GM19351 (cell line): Measurements from ENCODE around the gene METTL18.

Source experiments
- ATAC-seq: cut with Tn5 transposase; IDR thresholded peaks from one replicate; pipeline ENCODE4 v1.9.1; 2021; ENCODE audit warnings: mild to moderate bottlenecking, moderate library complexity; ENCODE audit not compliant: unreplicated experiment

Gene METTL18

GRCh38 chr1:169786974-169787373 lies 7.7 kb downstream of the METTL18 start:
- no peak for ATAC-seq

- ATAC-seq = no peak
Measured at GRCh38 chr1:169785267-169785666, 9.4 kb downstream of the METTL18 start.

GRCh38 chr1:169784102-169784501 lies 10.6 kb downstream of the METTL18 start:
- no peak for ATAC-seq

- no peak for ATAC-seq
Measured at GRCh38 chr1:169782596-169782995, 12.1 kb downstream of the METTL18 start.

DNA sequence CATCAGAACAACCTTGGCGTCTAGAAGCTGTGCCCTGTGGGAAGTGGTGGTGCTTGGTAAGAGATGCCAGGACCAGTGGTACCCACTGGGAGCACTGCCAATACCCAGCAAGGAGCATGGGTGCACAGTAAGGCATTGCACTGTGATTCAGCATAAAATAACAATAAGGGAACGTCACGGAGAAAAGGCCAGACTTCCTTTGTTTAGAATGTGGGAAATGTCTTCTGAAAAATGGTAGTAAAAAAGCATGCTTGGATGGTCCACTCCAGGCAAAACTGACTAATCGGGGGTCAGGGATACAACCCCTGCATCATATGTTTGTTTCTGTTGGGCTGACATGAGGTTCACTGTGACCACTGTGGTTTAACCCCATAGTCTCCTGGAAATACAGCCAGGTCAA lies 14.7 kb downstream of the METTL18 start:
- no peak for ATAC-seq

DNA sequence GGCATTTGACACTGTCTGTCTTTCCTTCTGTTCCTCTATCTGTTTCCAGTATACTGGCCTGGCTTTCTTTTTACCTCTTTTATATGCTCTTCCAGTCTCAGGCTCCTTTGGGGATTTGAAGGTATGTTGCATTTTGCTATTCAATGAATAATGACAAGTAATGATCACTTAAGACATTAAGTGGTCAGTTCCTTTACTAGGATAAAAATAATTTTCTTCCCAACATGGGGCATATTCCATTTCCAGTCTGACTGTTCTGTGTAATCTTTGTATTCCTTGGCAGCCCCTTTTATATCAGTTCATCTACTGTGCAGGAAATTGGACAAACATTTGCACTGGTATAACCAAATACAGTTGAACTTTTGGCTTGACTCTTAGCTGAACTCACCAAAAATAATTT lies 15.6 kb downstream of the METTL18 start:
- no peak for ATAC-seq

GRCh38 chr1:169776440-169776839 lies 18.3 kb downstream of the METTL18 start:
- ATAC-seq = no peak

DNA sequence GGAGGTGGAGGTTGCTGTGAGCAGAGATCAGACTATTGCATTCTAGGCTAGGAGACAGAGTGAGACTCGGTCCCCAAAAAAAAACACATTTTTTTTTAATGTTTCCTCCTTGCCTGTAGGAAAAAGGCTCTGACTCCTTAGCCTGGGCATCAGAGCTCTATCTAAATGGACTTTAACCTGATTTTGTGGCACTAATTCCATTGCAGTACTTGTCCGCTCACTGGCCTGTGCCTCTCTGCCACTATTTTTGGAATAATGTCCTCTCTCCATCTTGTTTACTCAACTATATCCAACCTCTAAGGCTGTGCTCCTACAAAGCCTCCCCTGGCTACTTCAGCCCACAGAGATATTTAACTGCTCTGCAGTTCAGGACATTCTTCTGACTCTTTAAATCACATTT lies 26.5 kb downstream of the METTL18 start:
- no peak for ATAC-seq

DNA sequence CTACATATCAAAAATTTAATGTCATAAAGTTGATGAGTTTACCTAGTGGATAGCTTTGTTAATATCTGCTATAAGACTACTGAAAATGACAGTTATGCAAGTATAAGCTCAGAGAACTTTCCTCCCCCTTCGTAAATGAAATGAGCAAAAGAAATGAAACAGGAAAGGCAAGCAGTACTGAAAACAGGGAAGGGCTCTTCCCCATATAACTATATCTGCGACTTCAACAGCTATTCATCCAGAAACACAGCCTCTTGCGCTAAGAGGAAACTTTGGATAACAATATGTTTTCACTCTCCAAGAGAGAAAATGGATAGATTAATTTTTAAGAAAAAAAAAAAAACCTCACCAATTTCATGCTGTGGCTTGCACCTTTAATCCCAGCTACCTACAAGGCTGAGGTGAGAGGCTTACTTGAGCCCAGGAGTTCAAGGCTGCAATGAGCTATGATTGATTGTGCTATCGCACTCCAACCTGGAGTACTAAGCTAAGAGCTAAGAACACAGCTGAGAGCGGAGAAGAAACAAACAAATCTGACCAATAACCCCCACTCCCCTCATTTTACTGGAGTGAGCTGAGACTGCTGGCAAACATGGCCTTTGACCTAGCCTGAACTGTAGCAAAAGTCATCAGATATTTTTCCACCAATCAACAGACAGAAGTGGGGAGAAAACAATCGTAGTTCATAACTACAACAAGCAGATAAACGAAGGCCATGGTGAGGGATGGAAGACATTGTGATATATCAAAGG lies 29.0 kb downstream of the METTL18 start:
- no peak for ATAC-seq

DNA sequence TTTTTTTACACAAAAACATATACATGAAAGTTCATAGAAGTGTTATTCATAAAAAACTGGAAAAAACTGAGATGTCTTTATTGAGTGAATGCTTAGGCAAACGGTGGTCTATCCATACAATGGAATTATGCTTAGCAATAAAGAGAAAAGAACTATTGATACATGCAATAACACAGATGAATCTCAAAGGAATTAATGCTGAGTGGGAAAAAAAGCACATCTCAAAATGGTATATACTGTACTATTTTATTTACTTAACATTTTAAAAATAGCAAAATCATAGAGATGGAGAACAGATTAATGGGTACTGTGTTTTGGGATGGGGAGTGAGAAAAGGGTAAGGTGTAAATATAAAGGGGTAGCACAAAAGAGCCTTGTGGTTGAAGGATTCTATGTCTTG lies 29.8 kb downstream of the METTL18 start:
- ATAC-seq = no peak

- no peak for ATAC-seq
Measured at GRCh38 chr1:169762699-169763098, 32.0 kb downstream of the METTL18 start.

GRCh38 chr1:169759038-169759437 lies 35.7 kb downstream of the METTL18 start:
- no peak for ATAC-seq

DNA sequence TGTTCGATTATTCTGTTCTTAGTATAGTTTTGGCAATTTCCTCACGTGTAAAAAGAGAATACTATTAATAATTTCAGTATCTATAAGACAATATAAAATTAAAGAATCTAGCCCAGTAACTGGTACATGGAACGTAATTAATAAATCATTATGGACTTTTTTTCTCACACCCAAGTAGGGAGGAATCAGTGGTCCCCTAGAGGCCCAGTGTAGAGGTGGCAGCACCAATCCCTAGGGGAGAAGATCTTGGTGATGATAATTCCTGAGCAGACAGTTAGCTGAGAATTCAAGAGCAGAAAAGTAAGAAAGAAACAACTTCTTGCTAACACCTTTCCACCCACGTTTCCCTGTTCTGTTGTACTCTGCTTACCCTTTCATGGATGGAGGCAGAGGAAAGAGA lies 41.2 kb downstream of the METTL18 start:
- ATAC-seq = no peak

DNA sequence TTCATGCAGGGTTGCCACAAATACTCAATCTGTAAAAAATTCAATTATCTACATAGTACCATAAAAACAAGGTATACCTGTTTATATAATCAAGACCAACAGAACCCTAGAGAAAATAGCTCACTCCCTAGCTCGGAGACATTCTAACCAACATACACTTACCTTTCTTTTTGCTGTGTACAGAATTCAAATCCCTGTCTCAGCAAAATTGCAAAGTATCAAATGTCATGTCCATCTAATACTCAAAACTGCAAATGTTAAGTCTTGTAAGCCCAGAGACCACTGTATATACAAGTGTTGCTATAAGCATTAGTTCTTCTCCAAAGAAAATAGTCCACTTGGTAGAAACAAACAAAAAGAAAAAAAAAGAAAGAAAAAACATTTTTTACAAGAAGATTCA lies 44.7 kb downstream of the METTL18 start:
- ATAC-seq = no peak

DNA sequence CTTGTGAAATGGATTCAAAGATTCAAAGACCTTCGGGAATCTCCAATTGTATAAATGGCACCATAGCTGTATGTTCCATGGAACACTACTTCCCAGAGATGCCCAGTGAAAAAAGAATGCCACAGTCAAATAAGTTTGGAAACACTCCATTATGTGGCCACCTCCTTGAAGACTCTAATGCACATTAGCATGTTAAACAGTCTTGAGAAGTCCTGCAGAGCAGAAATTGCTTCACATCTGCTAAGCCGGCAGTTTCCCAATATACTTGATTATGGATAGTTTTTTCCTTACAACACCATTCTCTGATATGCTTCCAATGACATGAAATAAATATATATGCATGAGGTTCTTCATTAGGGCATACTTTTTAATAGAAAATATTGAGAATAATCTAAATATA lies 48.2 kb downstream of the METTL18 start:
- ATAC-seq = no peak

- no peak for ATAC-seq
Measured at GRCh38 chr1:169745015-169745861, 49.5 kb downstream of the METTL18 start.
